Measurements from ENCODE around the gene FNDC3A. TPM values are rescaled to one million over a fixed set of nuclear protein-coding genes. Genes with fewer than 3 reads are reported as not detected.
"Not testable (repeated sequence)": the region's sequence is repeated elsewhere in the genome, so short reads cannot be mapped to it uniquely, and the experiment has no call there.

Gene FNDC3A
- total RNA-seq, 1 experiment from 2014 or later: 52.4 TPM

DNA sequence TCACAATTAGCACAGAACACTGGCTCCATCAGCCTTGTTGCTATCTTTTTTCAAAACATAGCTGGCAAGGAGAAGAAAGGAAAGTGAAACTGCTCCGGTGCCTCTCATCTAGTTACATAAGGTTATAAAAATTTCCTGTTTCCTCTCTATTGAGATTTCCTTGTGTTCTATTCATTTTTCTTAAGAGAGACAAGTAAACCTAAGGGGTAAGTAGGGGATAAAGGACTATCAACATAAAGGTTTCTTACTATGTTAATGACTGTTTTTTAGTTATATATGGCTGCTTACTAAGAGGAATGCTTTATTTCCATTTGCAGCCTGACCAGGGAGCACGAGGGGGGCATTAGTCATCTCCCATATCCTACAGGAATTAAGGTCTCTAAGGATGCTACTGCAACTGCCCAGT is 171.2 kb downstream of the FNDC3A start:
- no peak overlapping the region for H3K27ac ChIP-seq
- H3K27me3 ChIP-seq: no peaks in the 10 kb centered on the region
- no peaks in the 10 kb centered on the region for H3K4me1 ChIP-seq
- DNase-seq: no peak
- H3K4me3 ChIP-seq: no peak overlapping the region
- H3K9me3 ChIP-seq (replicated peaks): peaks cover 4% of the 10 kb centered on the region; the same call in 1 of the 2 replicates
- peaks cover 29% of the 10 kb centered on the region for H3K36me3 ChIP-seq

DNA sequence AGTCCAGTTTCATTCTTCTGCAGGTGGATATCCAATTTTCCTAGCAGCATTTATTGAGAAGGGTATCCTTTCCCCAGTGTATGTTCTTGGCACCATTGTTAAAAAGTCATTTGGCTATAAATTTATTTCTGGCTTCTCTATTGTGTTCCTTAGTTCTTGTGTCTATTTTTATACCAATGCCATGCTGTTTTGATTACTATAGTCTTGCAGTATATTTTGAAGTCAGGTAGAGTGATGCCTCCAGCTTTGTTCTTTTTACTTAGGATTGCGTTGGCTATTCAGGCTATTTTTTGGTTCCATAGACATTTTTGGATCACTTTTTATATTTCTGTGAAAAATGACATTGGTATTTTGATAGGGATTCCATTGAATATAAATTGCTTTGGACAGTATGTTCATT is 172.7 kb downstream of the FNDC3A start:
- Histone ChIP-seq H3K36me3 (peaks cover 27% of the 10 kb centered on the region; the same call in 1 of the 2 replicates), H3K27ac (no peak overlapping the region), H3K4me1 (no peaks in the 10 kb centered on the region), H3K4me3 (no peak overlapping the region), H3K27me3 (no peaks in the 10 kb centered on the region), H3K9me3 (replicated peaks) (peaks cover 4% of the 10 kb centered on the region; the same call in 1 of the 2 replicates)
- no peak for DNase-seq

DNA sequence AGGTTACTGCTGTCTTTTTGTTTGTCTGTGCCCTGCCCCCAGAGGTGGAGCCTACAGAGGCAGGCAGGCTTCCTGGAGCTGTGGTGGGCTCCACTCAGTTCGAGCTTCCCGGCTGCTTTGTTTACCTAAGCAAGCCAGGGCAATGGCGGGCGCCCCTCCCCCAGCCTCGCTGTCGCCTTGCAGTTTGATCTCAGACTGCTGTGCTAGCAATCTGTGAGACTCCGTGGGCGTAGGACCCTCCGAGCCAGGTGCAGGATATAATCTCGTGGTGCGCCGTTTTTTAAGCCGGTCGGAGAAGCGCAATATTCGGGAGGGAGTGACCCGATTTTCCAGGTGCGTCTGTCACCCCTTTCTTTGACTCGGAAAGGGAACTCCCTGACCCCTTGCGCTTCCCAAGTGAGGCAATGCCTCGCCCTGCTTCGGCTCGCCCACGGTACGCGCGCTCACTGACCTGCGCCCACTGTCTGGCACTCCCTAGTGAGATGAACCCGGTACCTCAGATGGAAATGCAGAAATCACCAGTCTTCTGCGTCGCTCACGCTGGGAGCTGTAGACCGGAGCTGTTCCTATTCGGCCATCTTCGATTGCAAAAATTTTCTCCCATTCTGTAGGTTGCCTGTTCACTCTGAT is 182.4 kb downstream of the FNDC3A start:
- not testable (repeated sequence) for H3K4me1 ChIP-seq; H3K27me3 ChIP-seq; H3K36me3 ChIP-seq; H3K27ac ChIP-seq; H3K9me3 ChIP-seq (replicated peaks); DNase-seq; H3K4me3 ChIP-seq

DNA sequence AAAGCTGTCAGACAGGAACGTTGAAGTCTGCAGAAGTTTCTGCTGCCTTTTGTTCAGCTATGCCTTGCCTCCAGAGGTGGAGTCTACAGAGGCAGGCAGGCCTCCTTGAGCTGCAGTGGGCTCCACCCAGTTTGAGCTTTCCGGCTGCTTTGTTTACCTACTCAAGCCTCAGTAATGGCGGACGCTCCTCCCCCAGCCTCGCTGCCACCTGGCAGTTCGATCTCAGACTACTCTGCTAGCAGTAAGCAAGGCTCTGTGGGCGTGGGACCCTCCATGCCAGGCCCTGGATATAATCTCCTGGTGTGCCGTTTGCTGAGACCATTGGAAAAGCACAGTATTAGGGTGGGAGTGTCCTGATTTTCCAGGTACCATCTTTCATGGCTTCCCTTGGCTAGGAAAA is 187.4 kb downstream of the FNDC3A start:
- H3K36me3 ChIP-seq: peaks cover 21% of the 10 kb centered on the region
- not testable (repeated sequence) for H3K4me1 ChIP-seq; DNase-seq; H3K27ac ChIP-seq; H3K27me3 ChIP-seq; H3K4me3 ChIP-seq; H3K9me3 ChIP-seq (replicated peaks)

DNA sequence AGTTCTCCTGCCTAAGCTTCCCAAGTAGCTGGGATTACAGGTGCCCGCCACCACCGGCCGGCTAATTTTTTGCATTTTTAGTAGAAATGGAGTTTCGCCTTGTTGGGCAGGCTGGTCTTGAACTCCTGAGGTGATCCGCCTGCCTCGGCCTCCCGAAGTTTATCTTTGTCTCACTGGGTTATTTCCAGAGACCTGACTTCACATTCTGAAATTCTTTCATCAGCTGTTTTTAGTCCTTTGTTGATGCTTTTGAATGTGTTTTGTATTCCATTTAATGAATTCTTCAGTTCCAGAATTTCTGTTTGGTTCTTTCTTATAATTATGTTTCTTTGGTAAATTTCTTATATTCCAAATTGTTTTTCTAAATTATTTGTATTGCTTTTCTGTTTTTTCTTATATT is 189.0 kb downstream of the FNDC3A start:
- DNase-seq: no peak
- Histone ChIP-seq H3K9me3 (replicated peaks) (peaks cover 8% of the 10 kb centered on the region; the same call in 1 of the 2 replicates), H3K4me3 (no peak overlapping the region), H3K27me3 (no peaks in the 10 kb centered on the region), H3K27ac (no peak overlapping the region), H3K36me3 (peaks cover 33% of the 10 kb centered on the region), H3K4me1 (no peaks in the 10 kb centered on the region)

DNA sequence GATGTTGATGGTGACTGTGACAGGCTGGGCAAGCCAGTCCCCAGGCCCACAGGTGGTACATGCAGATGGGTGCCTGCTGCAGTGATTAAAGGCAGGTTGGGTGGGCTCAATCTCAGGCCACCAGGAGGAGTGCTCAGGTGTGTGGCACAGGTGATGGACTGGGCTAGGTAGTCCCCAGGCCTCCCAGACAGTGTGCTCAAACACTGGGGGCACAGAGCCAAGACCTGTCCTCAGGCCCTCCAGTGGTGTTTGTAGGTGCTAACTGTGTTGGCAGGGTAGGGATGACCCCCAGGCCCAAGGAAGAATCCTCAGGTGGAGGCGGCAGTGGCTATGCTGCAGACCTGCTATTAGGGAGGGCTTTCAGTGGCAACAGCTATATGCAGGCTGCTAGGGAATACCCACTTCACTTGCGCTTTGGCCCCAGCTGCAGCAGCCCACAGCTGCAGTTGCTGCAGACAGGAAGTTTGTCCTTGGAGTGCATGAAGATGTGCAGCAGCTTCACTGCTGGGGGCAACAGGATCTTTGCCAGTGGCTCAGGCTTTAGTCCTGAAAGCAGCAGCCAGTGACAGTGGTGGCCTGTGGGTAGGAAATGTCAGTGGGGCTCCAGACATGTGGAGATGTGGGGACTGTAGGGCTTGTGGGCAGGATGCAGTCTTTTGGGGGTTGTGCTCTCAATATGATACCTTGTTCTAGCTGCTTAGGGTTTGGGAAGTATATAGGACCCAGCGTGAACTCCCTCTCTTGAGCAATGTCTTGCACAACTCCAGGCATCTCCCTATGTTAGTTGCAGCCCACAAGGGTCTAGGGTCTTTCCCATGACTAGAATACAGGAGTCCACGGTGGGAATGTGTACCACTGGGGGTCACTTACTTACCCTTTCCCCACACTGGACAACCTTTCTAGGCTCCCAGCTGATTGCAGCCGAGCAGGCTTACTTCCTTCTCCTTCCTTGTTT is 190.4 kb downstream of the FNDC3A start:
- H3K9me3 ChIP-seq (replicated peaks): peaks cover 8% of the 10 kb centered on the region; the same call in 1 of the 2 replicates
- H3K4me3 ChIP-seq: no peak overlapping the region
- H3K4me1 ChIP-seq: no peaks in the 10 kb centered on the region
- no peak for DNase-seq
- no peak overlapping the region for H3K27ac ChIP-seq
- H3K36me3 ChIP-seq: peaks cover 34% of the 10 kb centered on the region
- no peaks in the 10 kb centered on the region for H3K27me3 ChIP-seq

DNA sequence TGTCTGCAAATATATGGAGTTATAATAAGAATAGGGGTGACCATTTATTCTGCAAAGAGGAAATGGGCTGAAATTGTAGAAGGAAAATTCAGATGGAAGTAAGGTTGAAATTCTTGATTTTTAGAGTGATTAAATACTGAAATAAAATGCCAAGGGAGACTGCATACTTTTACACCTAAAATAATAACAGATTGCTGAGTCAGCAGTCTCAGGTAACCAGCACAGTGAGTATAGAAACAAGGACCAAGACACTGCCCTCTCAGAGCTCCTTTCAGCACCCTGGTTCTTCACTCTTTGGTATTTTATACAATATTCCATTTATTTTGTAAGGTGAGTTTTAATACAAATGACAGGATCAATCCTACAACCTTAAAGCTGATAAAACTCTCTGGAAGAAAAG is 195.6 kb downstream of the FNDC3A start:
- Histone ChIP-seq H3K36me3 (peaks cover 42% of the 10 kb centered on the region), H3K27ac (no peak overlapping the region), H3K27me3 (no peaks in the 10 kb centered on the region), H3K4me1 (no peaks in the 10 kb centered on the region), H3K4me3 (no peak overlapping the region), H3K9me3 (replicated peaks) (no peaks in the 10 kb centered on the region)
- no peak for DNase-seq

DNA sequence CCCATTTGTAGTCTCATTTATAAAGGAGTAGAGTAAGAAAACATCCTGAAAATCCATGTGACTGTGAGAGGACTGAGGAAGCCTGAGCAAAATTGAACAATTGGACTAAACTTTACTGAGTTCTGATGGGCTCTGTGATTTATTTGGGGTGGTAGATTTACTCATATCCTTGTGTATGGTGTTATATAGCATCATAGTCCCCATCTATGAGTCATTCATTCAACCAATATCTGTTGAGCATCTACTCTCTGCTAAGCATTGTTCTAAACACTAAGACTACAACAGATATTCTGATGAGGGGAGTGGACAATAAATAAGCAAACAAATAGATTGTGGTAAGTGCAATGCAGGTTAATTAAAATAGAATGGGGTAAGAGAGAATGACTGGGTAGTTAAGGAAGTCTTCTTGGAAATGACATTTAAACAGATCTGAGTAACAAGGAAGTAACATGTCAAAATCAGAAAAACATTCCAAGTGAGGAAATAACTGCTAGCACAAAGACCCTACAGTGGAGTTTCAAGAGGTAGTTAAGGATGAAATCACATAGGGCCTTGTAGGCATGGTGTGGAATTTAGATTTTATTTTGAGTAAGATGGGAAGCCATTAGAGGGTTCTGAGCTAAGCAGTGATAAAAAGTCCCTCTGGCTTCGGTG is 208.1 kb downstream of the FNDC3A start:
- no peak for DNase-seq
- Histone ChIP-seq H3K4me3 (no peak overlapping the region), H3K4me1 (no peaks in the 10 kb centered on the region), H3K27ac (no peak overlapping the region; the same call in 1 of the 2 replicates), H3K36me3 (peaks cover 33% of the 10 kb centered on the region), H3K9me3 (replicated peaks) (no peaks in the 10 kb centered on the region), H3K27me3 (no peaks in the 10 kb centered on the region)

DNA sequence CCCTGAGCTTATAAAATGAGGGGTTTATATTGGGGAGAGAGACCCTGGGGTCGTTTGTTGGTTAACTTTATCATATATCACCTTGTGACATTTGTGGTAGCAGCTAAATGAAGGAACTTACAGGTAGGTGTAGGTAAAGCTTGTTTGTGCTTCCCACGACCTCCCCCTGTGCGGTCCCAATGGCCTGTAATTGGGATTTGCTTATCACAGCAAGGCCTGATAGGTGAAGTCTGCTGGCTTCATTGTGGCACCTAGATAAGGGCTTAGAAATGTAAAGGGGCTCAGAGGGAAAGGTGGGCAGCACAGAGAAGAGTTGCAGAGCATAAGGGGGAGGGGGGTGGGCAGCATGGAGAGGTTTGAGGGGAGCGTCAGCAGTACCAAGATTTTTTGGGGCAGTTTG is 208.9 kb downstream of the FNDC3A start:
- DNase-seq: no peak
- no peak overlapping the region for H3K27ac ChIP-seq
- H3K4me1 ChIP-seq: no peaks in the 10 kb centered on the region
- no peaks in the 10 kb centered on the region for H3K27me3 ChIP-seq
- H3K36me3 ChIP-seq: peaks cover 30% of the 10 kb centered on the region
- H3K9me3 ChIP-seq (replicated peaks): no peaks in the 10 kb centered on the region
- no peak overlapping the region for H3K4me3 ChIP-seq

DNA sequence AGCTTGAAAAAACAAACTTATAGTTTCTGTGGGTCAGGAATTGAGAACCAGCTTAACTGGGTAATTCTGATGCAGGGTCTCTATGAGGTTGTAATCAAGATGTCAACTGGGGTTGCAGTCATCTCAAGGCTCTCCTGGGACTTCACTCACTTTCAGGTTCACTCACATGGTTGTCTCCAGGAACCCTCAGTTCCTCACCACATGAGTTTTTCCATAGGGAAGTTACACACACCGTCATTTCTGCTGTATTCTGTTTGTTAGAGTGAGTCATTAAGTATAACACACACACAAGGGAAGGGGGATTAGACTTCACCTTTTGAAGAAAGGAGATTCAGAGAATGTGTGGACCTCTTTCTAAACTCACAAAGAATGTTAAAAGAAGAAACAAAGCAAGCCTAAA is 209.6 kb downstream of the FNDC3A start:
- no peak for DNase-seq
- Histone ChIP-seq H3K36me3 (peaks cover 30% of the 10 kb centered on the region), H3K9me3 (replicated peaks) (no peaks in the 10 kb centered on the region), H3K4me3 (no peak overlapping the region), H3K27ac (no peak overlapping the region), H3K27me3 (no peaks in the 10 kb centered on the region), H3K4me1 (no peaks in the 10 kb centered on the region)

DNA sequence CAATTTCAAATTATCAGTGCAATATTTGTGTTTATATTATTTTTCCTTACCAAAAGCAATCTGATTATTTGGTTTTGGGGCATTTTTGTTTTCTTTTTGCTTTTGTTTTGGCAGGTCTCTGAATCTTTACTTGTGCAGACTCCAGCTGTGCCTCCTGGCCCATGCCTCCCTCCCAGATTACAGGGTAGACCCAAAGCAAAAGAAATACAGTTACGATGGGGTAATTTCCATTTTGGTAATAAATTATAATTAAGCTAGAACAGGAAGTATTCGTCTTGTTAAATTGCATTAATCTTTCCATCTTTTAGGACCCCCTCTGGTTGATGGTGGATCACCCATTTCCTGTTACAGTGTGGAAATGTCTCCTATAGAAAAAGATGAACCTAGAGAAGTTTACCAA is 215.2 kb downstream of the FNDC3A start:
- no peaks in the 10 kb centered on the region for H3K4me1 ChIP-seq
- peaks cover 42% of the 10 kb centered on the region for H3K36me3 ChIP-seq
- no peaks in the 10 kb centered on the region for H3K27me3 ChIP-seq
- H3K9me3 ChIP-seq (replicated peaks): no peaks in the 10 kb centered on the region
- H3K27ac ChIP-seq: no peak overlapping the region
- no peak for DNase-seq
- H3K4me3 ChIP-seq: no peak overlapping the region

DNA sequence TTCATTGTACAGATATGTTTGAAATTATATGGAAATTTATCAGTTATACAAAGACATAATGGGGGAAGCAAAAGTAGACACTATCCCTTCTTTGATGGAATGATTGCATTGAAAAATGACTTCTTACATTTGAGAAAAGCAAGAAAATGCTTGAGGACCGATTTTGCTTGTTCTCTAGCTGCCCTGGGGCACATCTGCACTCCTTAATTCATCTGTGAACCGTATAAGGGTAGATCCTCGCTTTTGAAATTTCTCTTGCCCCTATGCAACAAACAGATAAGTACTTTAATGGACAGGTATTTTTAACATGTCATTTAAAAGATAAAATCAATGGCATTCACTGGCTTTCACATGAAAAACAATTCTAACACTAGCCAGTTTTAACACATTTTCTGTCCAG is 230.9 kb downstream of the FNDC3A start:
- DNase-seq: no peak
- Histone ChIP-seq H3K36me3 (peaks cover 47% of the 10 kb centered on the region), H3K27me3 (no peaks in the 10 kb centered on the region)

DNA sequence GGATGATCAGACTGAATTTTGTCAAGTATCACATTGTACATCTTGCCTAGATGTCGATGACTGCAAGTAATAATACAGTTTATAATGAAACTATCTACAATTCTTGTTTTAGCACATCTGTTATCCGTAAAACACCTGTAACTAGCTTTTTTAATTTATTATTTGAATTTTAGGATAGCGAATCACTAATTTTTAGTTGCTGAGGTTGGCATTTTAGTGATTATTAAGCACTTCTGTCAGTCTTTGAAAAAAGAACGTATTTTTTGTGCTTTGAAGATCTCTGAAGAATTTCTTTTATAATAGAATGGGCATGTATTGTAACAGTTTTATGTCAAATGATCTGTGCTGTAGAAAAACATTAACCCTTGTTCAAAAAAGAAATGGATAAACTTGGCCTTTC is 232.9 kb downstream of the FNDC3A start:
- H3K27ac ChIP-seq: no peak overlapping the region
- H3K9me3 ChIP-seq (replicated peaks): no peaks in the 10 kb centered on the region
- H3K36me3 ChIP-seq: peaks cover 28% of the 10 kb centered on the region
- no peak for DNase-seq
- no peaks in the 10 kb centered on the region for H3K27me3 ChIP-seq
- no peak overlapping the region for H3K4me3 ChIP-seq
- no peaks in the 10 kb centered on the region for H3K4me1 ChIP-seq

More for the DNA sequence above, 230.9 kb downstream of the FNDC3A start:
- Histone ChIP-seq H3K4me3 (no peak overlapping the region), H3K9me3 (replicated peaks) (no peaks in the 10 kb centered on the region), H3K27ac (no peak overlapping the region), H3K4me1 (no peaks in the 10 kb centered on the region)

DNA sequence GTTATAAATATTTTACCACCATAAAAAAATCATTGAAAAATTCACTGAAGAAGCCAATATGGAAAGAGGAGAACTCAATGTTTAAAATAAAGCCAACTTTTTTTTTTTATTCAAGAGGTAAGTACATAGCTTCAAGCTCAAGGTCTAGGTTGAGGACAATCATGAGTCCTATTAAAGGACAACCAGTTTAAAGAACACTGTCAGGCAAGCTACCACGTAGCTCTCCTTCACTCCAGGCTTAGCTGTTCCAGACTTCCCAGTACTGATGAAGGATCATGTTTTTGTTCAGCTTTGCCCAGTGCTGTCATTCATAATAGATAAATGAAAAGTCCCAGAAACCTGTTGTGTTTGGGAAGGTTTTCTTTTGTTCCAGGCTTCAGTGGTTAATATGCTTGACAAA is 234.4 kb downstream of the FNDC3A start:
- no peaks in the 10 kb centered on the region for H3K4me1 ChIP-seq

DNA sequence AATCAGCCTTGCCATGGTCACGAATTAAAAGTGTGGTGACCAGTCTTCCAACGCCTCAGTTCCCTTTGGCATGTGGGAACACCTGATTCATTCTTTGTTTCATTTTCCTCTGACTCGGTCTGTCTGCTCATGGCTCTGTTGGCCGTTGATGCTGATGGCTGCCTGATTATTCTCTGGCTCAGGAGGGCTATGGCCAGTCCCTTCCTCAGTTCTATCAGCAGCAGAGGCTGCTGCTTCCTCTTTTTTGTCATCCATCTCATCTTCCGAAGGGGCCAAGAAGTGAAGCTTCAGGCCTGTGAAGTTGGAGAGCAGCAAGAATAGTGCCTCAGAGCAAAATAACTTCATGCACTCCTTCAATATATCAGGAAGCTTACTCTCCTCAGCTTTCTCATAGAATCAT is 235.0 kb downstream of the FNDC3A start:
- H3K27ac ChIP-seq: no peak overlapping the region
- no peak overlapping the region for H3K4me3 ChIP-seq
- no peak for DNase-seq
- H3K9me3 ChIP-seq (replicated peaks): no peaks in the 10 kb centered on the region
- no peaks in the 10 kb centered on the region for H3K4me1 ChIP-seq
- H3K27me3 ChIP-seq: no peaks in the 10 kb centered on the region
- peaks cover 11% of the 10 kb centered on the region for H3K36me3 ChIP-seq

More for the DNA sequence above, 234.4 kb downstream of the FNDC3A start:
- Histone ChIP-seq H3K36me3 (peaks cover 17% of the 10 kb centered on the region), H3K4me3 (no peak overlapping the region), H3K27ac (no peak overlapping the region), H3K9me3 (replicated peaks) (no peaks in the 10 kb centered on the region), H3K27me3 (no peaks in the 10 kb centered on the region)
- DNase-seq: no peak
